OCI-M2 (cell line): ENCODE measurements around the gene PCDHGA8.
"Not testable (repeated sequence)": the region's sequence is repeated elsewhere in the genome, so short reads cannot be mapped to it uniquely, and the experiment has no call there.

ENCODE experiments used
- DNase-seq: peaks from one replicate; lab custom pipeline; 2025; ENCODE audit not compliant: unreplicated experiment; lab: John Stamatoyannopoulos, UW

PCDHGA8 gene

DNA sequence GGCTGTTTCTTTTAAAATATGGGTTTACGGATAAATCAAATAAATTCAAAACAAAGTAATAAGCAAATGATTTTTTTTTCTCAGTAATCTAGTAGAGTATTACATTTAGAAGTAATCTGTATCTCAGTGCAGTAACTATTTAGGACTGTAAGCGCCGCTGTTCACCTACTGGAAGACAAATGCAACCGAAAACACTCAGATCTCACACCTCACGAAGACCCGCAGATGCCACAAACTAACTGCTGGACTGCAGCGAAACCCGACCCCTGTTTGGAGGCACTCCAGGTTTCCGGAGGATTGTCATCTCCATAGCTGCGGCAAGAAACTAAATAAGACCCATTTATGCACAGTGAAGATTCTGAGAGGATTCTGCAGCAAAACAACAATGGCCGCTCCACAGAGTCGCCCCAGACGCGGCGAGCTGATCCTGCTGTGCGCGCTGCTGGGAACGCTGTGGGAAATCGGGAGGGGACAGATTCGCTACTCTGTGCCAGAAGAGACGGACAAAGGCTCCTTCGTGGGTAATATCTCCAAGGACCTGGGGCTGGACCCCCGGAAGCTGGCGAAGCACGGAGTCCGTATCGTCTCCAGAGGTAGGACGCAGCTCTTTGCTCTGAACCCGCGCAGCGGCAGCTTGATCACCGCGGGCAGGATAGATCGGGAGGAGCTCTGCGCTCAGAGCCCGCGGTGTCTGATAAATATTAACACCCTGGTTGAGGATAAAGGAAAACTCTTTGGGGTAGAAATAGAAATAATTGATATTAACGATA is at the start of gene PCDHGA8:
TSS of gene PCDHGA8 (plus strand) at position 205 of the 770 bp plus-strand sequence. CDS start at position 386, 181 bp downstream.
- DNase-seq: no peak

DNA sequence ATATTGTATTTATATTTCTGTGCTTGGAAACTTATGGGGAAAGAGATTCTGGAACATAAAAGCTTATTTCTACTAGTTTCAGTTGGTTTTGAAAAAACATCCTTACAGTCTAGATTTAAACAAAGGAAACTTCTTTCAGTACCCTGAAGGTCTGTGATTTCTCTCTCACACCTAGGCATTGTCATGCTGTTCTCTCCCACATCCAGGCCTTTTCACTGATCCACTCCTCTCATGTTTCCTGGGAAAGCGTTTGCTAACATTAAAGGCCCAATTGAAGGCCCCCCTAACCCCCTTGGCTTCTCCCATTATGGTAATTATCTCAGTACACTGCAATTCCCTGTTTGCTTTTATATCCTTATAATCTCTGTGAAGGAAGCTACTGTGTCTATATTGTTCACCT is 49.7 kb upstream of the PCDHGA8 start:
- no peak for DNase-seq

DNA sequence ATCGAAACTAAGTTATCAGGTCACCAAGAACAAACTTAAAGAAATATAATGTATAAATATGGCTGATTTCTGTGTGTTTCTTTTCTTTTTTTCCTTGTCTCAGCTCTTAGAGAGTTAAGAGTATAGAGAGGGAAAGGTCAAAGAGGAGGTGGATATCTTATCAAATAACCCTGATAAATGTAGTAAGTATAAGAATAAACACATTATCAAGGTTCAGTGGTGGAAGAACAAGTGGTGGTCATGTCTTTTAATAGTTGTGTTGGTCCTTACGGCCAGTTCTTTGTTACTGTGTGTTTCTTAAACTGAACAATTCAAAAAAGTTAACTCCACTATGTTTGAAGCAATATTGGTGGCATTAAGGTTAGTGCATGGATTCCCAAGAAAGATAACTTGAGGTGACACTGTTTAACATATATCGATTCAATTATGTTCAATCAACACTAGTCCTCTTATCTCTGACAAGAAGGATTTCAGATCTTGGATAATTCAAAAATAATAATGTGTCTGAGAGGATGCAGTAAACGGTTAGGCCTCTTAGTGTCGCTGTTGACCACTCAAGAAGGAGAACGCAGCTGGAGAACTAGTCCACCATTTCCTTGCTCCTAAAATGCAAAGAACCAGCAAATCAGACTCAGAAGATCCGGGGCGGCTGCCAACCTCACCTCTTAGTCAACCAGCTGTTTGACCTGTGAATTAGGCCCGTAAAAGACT is 49.0 kb upstream of the PCDHGA8 start, which contains the start of gene PCDHGA3:
TSS of gene PCDHGA3 (plus strand) at position 588 of the 711 bp plus-strand sequence. CDS start 205 bp downstream, outside the sequence.
- DNase-seq: no peak

DNA sequence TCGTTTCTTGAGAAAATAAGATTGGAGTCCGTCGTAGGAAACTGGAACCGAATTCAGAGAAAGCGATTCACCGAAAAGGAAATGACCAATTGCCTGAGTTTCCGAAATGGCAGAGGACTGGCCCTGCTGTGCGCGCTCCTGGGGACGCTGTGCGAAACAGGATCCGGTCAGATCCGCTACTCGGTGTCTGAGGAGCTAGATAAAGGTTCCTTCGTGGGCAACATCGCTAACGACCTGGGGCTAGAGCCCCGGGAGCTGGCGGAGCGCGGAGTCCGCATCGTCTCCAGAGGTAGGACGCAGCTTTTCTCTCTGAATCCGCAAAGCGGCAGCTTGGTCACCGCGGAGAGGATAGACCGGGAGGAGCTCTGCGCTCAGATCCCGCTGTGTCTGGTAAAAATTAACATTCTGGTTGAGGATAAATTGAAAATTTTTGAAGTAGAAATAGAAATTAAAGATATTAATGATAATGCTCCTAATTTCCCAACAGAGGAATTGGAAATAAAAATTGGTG is 48.4 kb upstream of the PCDHGA8 start:
- DNase-seq: no peak

DNA sequence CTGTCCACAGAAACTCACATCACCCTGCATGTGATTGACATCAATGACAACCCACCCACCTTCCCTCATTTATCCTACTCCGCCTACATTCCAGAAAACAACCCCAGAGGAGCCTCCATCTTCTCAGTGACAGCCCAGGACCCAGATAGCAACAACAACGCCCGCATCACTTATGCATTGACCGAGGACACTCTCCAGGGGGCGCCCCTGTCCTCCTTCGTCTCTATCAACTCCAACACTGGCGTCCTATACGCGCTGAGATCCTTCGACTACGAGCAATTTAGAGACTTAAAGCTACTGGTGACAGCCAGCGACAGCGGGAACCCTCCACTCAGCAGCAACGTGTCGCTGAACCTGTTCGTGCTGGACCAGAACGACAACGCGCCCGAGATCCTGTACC is 47.1 kb upstream of the PCDHGA8 start:
- no peak for DNase-seq

DNA sequence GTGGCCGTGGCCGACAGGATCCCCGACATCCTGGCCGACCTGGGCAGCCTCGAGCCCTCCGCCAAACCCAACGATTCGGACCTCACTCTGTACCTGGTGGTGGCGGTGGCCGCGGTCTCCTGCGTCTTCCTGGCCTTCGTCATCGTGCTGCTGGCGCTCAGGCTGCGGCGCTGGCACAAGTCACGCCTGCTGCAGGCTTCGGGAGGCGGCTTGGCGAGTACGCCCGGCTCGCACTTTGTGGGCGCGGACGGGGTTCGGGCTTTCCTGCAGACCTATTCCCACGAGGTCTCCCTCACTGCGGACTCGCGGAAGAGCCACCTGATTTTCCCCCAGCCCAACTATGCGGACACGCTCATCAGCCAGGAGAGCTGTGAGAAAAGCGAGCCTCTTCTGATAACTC is 46.4 kb upstream of the PCDHGA8 start:
- DNase-seq: not testable (repeated sequence)

DNA sequence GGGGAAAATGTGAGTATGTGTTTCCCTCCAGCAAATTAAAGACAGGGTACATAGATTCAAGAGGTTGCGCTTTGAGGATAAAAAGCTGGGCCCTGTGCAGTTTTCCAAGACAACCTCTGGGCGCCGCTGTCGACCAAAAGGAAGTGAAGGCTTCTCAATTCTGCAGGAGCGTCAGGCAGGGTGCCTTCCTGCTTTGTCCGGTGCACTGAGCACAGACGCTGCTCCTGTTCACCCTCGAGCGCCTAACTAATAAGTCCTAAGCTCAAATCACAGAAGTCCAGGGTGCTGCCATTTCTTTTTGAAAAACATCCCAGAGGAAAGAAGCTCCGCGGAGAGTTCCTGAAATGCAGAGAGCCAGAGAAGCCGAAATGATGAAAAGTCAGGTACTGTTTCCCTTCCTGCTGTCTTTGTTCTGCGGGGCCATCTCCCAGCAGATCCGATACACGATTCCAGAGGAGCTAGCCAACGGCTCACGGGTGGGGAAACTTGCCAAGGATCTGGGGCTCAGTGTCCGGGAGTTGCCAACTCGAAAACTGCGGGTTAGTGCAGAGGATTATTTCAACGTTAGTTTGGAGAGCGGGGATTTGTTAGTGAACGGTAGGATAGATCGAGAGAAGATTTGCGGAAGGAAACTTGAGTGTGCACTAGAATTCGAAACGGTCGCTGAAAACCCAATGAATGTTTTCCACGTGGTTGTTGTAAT is 42.4 kb upstream of the PCDHGA8 start, which contains the start of gene PCDHGB1:
TSS of gene PCDHGB1 (plus strand) at position 183 of the 703 bp plus-strand sequence. CDS start at position 345, 162 bp downstream.
- DNase-seq: no peak

DNA sequence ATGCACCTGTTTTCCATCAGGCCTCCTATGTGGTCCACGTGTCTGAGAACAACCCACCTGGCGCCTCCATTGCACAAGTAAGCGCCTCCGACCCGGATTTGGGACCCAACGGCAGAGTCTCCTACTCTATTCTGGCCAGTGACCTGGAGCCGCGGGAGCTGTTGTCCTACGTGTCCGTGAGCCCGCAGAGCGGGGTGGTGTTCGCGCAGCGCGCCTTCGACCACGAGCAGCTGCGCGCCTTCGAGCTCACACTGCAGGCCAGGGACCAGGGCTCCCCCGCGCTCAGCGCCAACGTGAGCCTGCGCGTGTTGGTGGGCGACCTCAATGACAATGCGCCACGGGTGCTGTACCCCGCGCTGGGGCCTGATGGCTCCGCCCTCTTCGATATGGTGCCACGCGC is 40.8 kb upstream of the PCDHGA8 start:
- DNase-seq: no peak

DNA sequence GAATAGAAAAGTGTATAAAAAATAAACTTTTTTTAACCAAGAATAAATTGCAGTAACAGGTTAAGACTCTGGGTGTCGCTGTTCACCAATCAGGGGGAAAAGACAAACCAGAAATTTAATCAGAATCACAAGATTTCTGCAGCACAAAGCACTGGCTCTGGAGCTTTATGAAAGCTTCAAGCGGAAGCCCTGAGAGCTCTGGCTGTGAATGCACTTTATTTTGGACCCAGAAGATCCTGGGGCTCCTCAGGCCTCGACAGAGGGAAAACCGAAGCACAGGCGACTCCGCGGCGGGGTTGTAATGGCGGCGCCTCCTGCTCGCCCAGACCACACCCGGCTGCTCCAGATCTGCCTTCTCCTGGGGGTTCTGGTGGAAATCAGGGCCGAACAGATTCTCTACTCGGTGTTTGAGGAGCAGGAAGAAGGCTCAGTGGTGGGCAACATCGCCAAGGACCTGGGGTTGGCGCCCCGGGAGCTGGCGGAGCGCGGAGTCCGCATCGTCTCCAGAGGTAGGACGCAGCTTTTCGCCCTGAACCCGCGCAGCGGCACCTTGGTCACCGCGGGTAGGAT is 37.4 kb upstream of the PCDHGA8 start, which contains the start of gene PCDHGA4:
TSS of gene PCDHGA4 (plus strand) at position 122 of the 570 bp plus-strand sequence. CDS start at position 209, 87 bp downstream.
- no peak for DNase-seq

DNA sequence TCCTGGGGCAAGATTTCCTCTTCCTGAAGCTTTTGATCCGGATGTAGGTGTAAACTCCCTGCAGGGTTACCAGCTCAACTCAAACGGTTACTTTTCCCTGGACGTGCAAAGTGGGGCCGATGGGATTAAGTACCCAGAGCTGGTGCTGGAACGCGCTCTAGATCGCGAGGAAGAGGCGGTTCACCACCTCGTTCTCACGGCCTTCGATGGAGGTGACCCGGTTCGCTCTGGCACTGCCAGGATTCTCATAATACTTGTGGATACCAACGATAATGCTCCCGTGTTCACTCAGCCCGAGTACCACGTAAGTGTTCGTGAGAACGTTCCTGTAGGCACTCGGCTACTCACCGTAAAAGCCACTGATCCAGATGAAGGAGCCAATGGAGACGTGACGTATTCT is 36.8 kb upstream of the PCDHGA8 start:
- no peak for DNase-seq

DNA sequence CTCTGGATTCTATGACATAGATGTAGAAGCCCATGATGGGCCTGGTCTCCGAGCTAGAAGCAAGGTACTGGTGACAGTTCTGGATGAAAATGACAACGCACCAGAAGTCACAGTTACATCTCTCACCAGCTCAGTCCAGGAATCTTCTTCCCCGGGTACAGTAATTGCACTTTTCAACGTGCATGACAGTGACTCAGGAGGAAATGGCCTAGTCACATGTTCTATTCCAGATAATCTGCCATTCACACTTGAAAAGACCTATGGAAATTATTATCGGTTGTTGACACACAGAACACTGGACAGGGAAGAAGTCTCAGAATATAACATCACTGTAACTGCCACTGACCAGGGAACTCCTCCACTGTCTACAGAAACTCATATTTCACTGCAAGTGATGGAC is 36.3 kb upstream of the PCDHGA8 start:
- DNase-seq: no peak

DNA sequence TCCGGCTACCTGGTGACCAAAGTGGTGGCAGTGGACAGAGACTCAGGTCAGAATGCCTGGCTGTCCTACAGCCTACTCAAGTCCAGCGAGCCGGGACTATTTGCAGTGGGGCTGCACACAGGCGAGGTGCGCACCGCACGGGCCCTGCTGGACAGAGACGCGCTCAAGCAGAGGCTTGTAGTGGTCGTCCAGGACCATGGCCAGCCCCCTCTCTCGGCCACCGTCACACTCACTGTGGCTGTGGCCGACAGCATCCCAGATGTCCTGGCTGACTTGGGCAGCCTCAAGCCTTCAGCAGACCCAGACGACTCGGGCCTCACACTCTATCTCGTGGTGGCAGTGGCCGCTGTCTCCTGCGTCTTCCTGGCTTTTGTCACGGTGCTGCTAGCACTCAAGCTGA is 35.5 kb upstream of the PCDHGA8 start:
- DNase-seq: no peak

DNA sequence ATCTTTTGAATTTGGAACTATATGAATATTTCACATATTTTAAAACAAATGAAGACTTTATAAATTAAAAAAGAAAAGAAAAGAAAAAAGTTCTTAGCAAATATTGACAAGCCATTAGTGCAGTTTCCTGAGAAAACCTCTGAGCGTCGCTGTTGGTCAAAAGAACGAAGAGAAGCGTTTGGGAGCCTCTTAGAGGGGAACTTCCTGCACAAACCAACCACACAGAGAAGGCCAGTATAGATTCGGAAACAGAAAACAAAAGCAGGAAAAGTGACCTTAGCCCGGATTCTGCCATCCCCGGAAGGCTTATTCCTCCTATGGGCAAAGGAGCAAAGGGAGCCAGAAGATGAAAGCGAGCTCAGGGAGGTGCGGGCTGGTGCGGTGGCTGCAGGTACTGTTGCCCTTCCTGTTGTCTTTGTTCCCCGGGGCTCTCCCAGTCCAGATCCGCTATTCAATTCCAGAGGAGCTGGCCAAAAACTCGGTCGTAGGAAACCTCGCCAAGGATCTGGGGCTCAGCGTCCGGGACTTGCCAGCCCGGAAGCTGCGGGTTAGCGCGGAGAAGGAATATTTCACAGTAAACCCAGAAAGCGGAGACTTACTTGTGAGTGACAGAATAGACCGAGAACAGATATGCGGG is 32.5 kb upstream of the PCDHGA8 start, which contains the start of gene PCDHGB2:
TSS of gene PCDHGB2 (plus strand) at position 205 of the 637 bp plus-strand sequence. CDS start at position 347, 142 bp downstream.
- DNase-seq: no peak

DNA sequence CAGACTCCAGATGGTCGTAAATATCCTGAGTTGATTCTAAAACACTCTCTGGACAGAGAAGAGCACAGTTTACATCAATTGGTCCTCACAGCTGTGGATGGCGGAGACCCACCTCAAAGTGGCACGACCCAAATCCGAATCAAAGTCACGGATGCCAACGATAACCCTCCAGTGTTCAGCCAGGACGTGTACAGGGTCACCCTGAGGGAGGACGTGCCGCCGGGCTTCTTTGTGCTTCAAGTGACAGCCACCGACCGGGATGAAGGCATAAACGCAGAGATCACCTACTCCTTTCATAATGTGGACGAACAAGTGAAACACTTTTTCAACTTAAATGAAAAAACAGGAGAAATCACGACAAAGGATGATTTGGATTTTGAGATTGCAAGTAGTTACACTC is 31.7 kb upstream of the PCDHGA8 start:
- no peak for DNase-seq

DNA sequence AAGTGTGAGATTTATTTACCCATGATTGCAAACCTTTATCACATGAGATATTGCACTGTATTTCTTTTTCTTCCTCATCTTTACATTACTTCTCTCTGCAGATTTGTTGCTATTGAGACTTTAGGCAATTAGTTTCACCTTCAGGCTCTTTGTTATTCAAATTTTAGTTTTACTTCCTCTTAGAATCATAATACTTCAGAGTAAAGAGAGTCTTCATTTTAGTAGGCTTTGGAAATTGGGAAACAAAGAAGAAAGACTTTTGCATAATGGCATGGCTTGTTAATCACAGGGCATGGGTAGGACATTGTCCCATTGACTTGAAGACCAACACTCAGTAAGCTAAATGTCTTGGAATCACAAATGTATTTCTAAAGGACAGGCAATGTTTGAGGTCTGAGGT is 29.7 kb upstream of the PCDHGA8 start:
- DNase-seq: no peak

DNA sequence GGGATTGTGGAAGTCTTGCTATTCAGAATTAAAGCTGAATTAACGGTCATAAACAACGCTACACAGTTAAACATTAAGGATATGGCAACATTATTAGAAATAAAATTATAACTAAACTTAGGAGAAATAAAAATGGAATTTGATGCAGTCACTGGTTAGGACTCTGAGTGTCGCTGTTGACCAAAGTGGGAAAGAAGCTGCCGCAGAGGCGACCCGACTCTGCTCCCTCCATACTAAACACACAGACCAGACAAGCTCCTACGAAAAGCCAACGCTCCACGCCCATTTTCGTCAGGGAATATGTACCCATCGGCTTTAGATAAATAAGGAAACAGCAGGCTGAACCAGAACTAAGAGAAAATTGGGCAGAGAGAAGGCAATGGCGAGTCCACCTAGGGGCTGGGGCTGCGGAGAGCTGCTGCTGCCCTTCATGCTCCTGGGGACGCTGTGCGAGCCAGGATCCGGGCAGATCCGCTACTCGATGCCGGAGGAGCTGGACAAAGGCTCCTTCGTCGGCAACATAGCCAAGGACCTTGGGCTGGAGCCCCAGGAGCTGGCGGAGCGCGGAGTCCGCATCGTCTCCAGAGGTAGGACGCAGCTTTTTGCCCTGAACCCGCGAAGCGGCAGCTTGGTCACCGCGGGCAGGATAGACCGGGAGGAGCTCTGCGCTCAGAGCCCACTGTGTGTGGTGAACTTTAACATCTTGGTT is 28.3 kb upstream of the PCDHGA8 start, which contains the start of gene PCDHGA5:
TSS of gene PCDHGA5 (plus strand) at position 211 of the 709 bp plus-strand sequence. CDS start at position 380, 169 bp downstream.
- DNase-seq: no peak

DNA sequence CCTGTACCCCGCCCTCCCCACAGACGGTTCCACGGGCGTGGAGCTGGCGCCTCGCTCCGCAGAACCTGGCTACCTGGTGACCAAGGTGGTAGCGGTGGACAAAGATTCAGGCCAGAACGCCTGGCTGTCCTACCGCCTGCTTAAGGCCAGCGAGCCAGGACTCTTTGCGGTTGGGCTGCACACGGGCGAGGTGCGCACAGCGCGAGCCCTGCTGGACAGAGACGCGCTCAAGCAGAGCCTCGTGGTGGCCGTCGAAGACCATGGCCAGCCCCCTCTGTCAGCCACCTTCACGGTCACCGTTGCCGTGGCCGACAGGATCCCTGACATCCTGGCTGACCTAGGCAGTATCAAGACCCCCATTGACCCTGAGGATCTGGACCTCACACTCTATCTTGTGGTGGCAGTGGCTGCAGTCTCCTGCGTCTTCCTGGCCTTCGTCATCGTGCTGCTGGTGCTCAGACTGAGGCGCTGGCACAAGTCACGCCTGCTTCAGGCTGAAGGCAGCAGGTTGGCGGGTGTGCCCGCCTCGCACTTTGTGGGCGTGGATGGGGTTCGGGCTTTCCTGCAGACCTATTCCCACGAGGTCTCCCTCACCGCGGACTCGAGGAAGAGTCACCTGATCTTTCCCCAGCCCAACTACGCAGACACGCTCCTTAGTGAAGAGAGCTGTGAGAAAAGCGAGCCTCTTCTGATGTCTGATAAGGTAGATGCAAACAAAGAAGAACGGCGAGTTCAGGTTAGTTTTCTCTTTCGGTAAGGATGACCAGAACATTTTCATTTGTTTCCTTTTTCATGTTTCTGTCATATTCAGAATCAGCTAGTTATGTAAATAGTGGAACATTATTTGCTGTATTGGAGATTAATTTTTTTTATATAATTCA is 26.2 kb upstream of the PCDHGA8 start:
- DNase-seq: no peak
